NCI-H1417 treated with DMSO at 0.1 percent for 48 hours (cell line): ENCODE data around the gene ASB3.
"Not testable (repeated sequence)": the region's sequence is repeated elsewhere in the genome, so short reads cannot be mapped to it uniquely, and the experiment has no call there.

Experiments used
- DNase-seq: peaks from one replicate; lab custom pipeline; 2025; lab: John Stamatoyannopoulos, UW

ASB3 gene

GRCh38 chr2:53786705-53787613 is at the start of gene ASB3, which contains the start of gene ERLEC1:
Gene ASB3 (minus strand): TSS chr2:53786953. CDS start chr2:53765572, 21,381 bp downstream.
Gene ERLEC1 (plus strand): TSS chr2:53787044. CDS start chr2:53787211, 167 bp downstream.
- peak; percentile 48 for DNase-seq

GRCh38 chr2:53829980-53830290 is 43.2 kb upstream of the ASB3 start:
- not testable (repeated sequence) for DNase-seq

- DNase-seq, result peak; percentile 32
Measured at GRCh38 chr2:53829273-53829979, 42.7 kb upstream of the ASB3 start.

GRCh38 chr2:53828331-53828730 is 41.6 kb upstream of the ASB3 start:
- DNase-seq, result no peak

GRCh38 chr2:53827398-53828175 is 40.8 kb upstream of the ASB3 start:
- no peak for DNase-seq

- no peak for DNase-seq
Measured at GRCh38 chr2:53826587-53827397, 40.0 kb upstream of the ASB3 start.

- DNase-seq, result no peak
Measured at GRCh38 chr2:53826030-53826410, 39.3 kb upstream of the ASB3 start.

GRCh38 chr2:53823639-53824038 is 36.9 kb upstream of the ASB3 start:
- DNase-seq, result not testable (repeated sequence)

- no peak for DNase-seq
Measured at GRCh38 chr2:53821810-53822209, 35.1 kb upstream of the ASB3 start.

GRCh38 chr2:53820711-53821110 is 34.0 kb upstream of the ASB3 start:
- no peak for DNase-seq

- DNase-seq, result no peak
Measured at GRCh38 chr2:53820048-53820447, 33.3 kb upstream of the ASB3 start.

GRCh38 chr2:53819634-53820033 is 32.9 kb upstream of the ASB3 start:
- DNase-seq, result no peak

- no peak for DNase-seq
Measured at GRCh38 chr2:53818854-53819435, 32.2 kb upstream of the ASB3 start.

GRCh38 chr2:53813151-53813550 is 26.4 kb upstream of the ASB3 start:
- no peak for DNase-seq

- no peak for DNase-seq
Measured at GRCh38 chr2:53811601-53812000, 24.8 kb upstream of the ASB3 start.

- no peak for DNase-seq
Measured at GRCh38 chr2:53802617-53803151, 15.9 kb upstream of the ASB3 start.

- no peak for DNase-seq
Measured at GRCh38 chr2:53801547-53801946, 14.8 kb upstream of the ASB3 start.

- DNase-seq, result no peak
Measured at GRCh38 chr2:53793821-53794220, 7.1 kb upstream of the ASB3 start.

- DNase-seq, result no peak
Measured at GRCh38 chr2:53793261-53793660, 6.5 kb upstream of the ASB3 start.

GRCh38 chr2:53787614-53788289 is 999 bp upstream of the ASB3 start:
- no peak for DNase-seq
